ENCODE results near the gene IFITM10. TPM values are rescaled to one million over a fixed set of nuclear protein-coding genes. Genes with fewer than 3 reads are reported as not detected.

Gene IFITM10
- total and polyA plus RNA-seq, 2 donors (not counting 1 experiment from before 2014, with no cell fraction given) = 0.09 to 1.7 TPM

GRCh38 chr11:1751999-1752906 lies 1.9 kb upstream of the IFITM10 start:
- Histone ChIP-seq H3K9ac (ENCODE audit: low read length) (no peak overlapping the region), H3K4me3 (ENCODE audit: control extremely low read depth in 1 of 5, extremely low read depth in 1 of 5, insufficient read depth in 1 of 5, low read depth in 2 of 5, low read length in 4 of 5) (no peak overlapping the region), H3K4me2 (replicated peaks; ENCODE audit: low read depth, low read length, poor library complexity, severe bottlenecking) (no peak overlapping the region), H3K79me2 (ENCODE audit: control insufficient read depth, insufficient read depth, low read length) (no peaks in the 10 kb centered on the region), H3K27ac (ENCODE audit: low read length in 2 of 2) (no peak overlapping the region), H3K4me1 (ENCODE audit: control insufficient read depth in 2 of 2, insufficient read depth in 2 of 2, low read length in 2 of 2) (peaks cover 0 to 10% of the 10 kb centered on the region in 2 donors), H3K27me3 (replicated peaks in 1 of 4; ENCODE audit: control extremely low read depth in 1 of 4, control insufficient read depth in 3 of 4, insufficient read depth in 4 of 4, low read length in 3 of 4) (peaks cover 0 to 17% (median 2%) of the 10 kb centered on the region in 4 experiments), H4K20me1 (ENCODE audit: control insufficient read depth, insufficient read depth, low read length, poor library complexity, severe bottlenecking) (no peaks in the 10 kb centered on the region), H3K36me3 (replicated peaks in 1 of 2; ENCODE audit: control extremely low read depth in 1 of 2, control insufficient read depth in 1 of 2, extremely low read depth in 1 of 2, insufficient read depth in 2 of 2, low read length in 1 of 2) (peaks cover 0 to 8% of the 10 kb centered on the region in 2 experiments), H3K9me3 (ENCODE audit: control extremely low read depth in 1 of 3, control insufficient read depth in 2 of 3, insufficient read depth in 1 of 3, low read length in 2 of 3) (no peaks in the 10 kb centered on the region), H2AFZ (ENCODE audit: insufficient read depth, low read depth, low read length, poor library complexity, severe bottlenecking) (no peak overlapping the region)
- Mint-ChIP-seq H3K27ac (no peak overlapping the region), H3K4me3 (no peak overlapping the region), H3K4me1 (peaks cover 9% of the 10 kb centered on the region), H3K27me3 (peaks cover 12% of the 10 kb centered on the region), H3K9me3 (ENCODE audit: insufficient read depth) (no peaks in the 10 kb centered on the region)
- ChIA-PET POLR2A (no interaction called here), CTCF (interaction anchor here (1.2 to 2.0 kb wide), 3 partner anchors 58 to 81 kb away, joined by 3 to 5 read pairs (median 4); no protein-coding TSS in a partner anchor)
- intact Hi-C loops (cut with micrococcal nuclease) = no loop called here
- ATAC-seq (ENCODE audit: low read depth) (no peak), DNase-seq (no peak)
- TF ChIP-seq EZH2 (IDR thresholded peaks at IDR 0.05; ENCODE audit: borderline replicate concordance, insufficient read depth, low read depth, low read length, poor library complexity, severe bottlenecking) = no peak
- TF ChIP-seq, protein P1, sequence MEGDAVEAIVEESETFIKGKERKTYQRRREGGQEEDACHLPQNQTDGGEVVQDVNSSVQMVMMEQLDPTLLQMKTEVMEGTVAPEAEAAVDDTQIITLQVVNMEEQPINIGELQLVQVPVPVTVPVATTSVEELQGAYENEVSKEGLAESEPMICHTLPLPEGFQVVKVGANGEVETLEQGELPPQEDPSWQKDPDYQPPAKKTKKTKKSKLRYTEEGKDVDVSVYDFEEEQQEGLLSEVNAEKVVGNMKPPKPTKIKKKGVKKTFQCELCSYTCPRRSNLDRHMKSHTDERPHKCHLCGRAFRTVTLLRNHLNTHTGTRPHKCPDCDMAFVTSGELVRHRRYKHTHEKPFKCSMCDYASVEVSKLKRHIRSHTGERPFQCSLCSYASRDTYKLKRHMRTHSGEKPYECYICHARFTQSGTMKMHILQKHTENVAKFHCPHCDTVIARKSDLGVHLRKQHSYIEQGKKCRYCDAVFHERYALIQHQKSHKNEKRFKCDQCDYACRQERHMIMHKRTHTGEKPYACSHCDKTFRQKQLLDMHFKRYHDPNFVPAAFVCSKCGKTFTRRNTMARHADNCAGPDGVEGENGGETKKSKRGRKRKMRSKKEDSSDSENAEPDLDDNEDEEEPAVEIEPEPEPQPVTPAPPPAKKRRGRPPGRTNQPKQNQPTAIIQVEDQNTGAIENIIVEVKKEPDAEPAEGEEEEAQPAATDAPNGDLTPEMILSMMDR (IDR thresholded peaks at IDR 0.05) = no peak
- 78% methylated on average over 24 of the region's 24 CpGs for WGBS (ENCODE audit: insufficient coverage)

GRCh38 chr11:1751531-1751921 lies 1.1 kb upstream of the IFITM10 start:
- ChIA-PET CTCF (interaction anchor here (1.2 to 2.0 kb wide), 2 partner anchors 58 to 81 kb away, joined by 3 to 5 read pairs; no protein-coding TSS in a partner anchor), POLR2A (no interaction called here)
- DNase-seq (no peak), ATAC-seq (ENCODE audit: low read depth) (peak; percentile 35)
- H3K27ac ChIP-seq (ENCODE audit: low read length in 2 of 2) = no peak overlapping the region
- H3K4me2 ChIP-seq (replicated peaks; ENCODE audit: low read depth, low read length, poor library complexity, severe bottlenecking) = no peak overlapping the region
- WGBS (ENCODE audit: insufficient coverage) = 24% methylated on average over 4 of the region's 5 CpGs
- Mint-ChIP-seq H3K4me1 (peaks cover 9% of the 10 kb centered on the region), H3K4me3 (no peak overlapping the region), H3K27ac (no peak overlapping the region), H3K9me3 (ENCODE audit: insufficient read depth) (no peaks in the 10 kb centered on the region), H3K27me3 (peaks cover 12% of the 10 kb centered on the region)
- H3K4me1 ChIP-seq (ENCODE audit: control insufficient read depth in 2 of 2, insufficient read depth in 2 of 2, low read length in 2 of 2) = peaks cover 0 to 9% of the 10 kb centered on the region in 2 donors
- H3K9me3 ChIP-seq (ENCODE audit: control extremely low read depth in 1 of 3, control insufficient read depth in 2 of 3, insufficient read depth in 1 of 3, low read length in 2 of 3) = peaks cover 0 to 1% (median 0%) of the 10 kb centered on the region in 3 donors
- no peaks in the 10 kb centered on the region for H4K20me1 ChIP-seq (ENCODE audit: control insufficient read depth, insufficient read depth, low read length, poor library complexity, severe bottlenecking)
- H3K27me3 ChIP-seq (replicated peaks in 1 of 4; ENCODE audit: control extremely low read depth in 1 of 4, control insufficient read depth in 3 of 4, insufficient read depth in 4 of 4, low read length in 3 of 4) = peaks cover 0 to 17% (median 2%) of the 10 kb centered on the region in 4 experiments
- no peak overlapping the region for H2AFZ ChIP-seq (ENCODE audit: insufficient read depth, low read depth, low read length, poor library complexity, severe bottlenecking)
- peaks cover 0 to 8% of the 10 kb centered on the region in 2 experiments for H3K36me3 ChIP-seq (replicated peaks in 1 of 2; ENCODE audit: control extremely low read depth in 1 of 2, control insufficient read depth in 1 of 2, extremely low read depth in 1 of 2, insufficient read depth in 2 of 2, low read length in 1 of 2)
- H3K79me2 ChIP-seq (ENCODE audit: control insufficient read depth, insufficient read depth, low read length) = no peaks in the 10 kb centered on the region
- H3K9ac ChIP-seq (ENCODE audit: low read length) = no peak overlapping the region
- H3K4me3 ChIP-seq (ENCODE audit: control extremely low read depth in 1 of 5, extremely low read depth in 1 of 5, insufficient read depth in 1 of 5, low read depth in 2 of 5, low read length in 4 of 5) = no peak overlapping the region
- TF ChIP-seq, protein P1 (IDR thresholded peaks at IDR 0.05) = no peak
- TF ChIP-seq EZH2 (IDR thresholded peaks at IDR 0.05; ENCODE audit: borderline replicate concordance, insufficient read depth, low read depth, low read length, poor library complexity, severe bottlenecking) = no peak
- intact Hi-C loops (cut with micrococcal nuclease) = no loop called here

Data from B cell (primary cell).